B cell (primary cell): ENCODE results near the gene NSG1.

Experiments
- EZH2 ChIP-seq: IDR thresholded peaks from 2 replicates; pipeline ENCODE4 v1.6.1; 2012; ENCODE audit warnings: borderline replicate concordance, low read depth, mild to moderate bottlenecking, moderate library complexity, low read length; ENCODE audit not compliant: insufficient read depth, poor library complexity, severe bottlenecking
- TF ChIP-seq, protein P1 (sequence below): fragments of 200-600 bp; IDR thresholded peaks from one replicate; pipeline ENCODE4 v1.8.0; 2022; ENCODE audit warnings: antibody characterized with exemption, mild to moderate bottlenecking

DNA sequence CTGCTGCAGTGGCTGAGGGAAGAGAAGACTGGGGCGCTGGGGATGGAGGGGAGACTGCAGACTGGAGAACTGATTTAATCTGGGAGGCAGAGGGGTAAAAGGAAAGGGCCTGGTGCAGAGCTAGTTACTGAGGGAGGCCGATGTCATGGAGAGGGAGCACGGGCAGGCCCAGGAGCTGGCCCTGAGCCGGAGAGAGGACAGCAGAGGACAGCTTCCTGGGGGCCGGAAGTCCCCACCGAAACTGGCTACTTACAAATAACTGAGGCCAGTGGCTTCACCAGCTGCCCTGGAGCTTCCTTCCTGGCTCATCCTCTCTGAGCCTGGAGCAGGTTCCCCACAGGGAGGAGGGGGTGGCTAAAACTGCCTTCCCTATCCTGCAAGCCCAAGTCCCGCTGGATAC, 26.9 kb downstream of the NSG1 start:
- TF ChIP-seq, protein P1, sequence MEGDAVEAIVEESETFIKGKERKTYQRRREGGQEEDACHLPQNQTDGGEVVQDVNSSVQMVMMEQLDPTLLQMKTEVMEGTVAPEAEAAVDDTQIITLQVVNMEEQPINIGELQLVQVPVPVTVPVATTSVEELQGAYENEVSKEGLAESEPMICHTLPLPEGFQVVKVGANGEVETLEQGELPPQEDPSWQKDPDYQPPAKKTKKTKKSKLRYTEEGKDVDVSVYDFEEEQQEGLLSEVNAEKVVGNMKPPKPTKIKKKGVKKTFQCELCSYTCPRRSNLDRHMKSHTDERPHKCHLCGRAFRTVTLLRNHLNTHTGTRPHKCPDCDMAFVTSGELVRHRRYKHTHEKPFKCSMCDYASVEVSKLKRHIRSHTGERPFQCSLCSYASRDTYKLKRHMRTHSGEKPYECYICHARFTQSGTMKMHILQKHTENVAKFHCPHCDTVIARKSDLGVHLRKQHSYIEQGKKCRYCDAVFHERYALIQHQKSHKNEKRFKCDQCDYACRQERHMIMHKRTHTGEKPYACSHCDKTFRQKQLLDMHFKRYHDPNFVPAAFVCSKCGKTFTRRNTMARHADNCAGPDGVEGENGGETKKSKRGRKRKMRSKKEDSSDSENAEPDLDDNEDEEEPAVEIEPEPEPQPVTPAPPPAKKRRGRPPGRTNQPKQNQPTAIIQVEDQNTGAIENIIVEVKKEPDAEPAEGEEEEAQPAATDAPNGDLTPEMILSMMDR = no peak
- no peak for TF ChIP-seq EZH2
